Measurements from ENCODE around the gene VAMP4.

DNA sequence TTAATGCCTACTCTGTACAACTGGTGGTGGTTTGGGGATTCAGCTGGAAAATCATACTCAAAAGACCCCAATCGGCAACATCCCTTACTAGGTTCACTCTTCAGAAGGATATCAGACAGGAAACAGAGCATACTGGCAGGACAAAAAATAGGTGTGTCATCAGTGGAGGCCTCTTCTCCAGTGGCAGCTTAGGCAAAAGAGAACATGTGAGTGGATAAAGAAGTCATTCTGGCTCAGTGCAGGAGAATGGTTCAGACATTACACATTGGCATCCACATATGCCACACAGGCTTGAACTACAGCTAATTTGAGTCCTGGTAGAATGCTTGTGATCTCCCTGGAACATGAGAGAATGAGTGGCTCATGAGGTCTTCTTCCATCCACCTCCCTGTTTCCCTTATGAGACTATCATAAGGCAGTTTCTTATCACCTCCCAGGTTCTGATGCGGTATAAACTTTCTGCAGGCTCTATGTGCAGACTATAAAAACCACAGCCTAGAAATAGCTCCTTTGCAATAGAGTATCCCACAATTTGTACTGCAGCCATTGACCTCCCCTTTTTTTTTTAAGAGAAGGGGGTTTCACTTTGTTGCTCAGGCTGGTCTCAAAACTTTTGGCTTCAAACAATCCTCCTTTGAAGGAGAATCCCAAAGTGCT, 24.7 kb downstream of the VAMP4 start:
- TF ChIP-seq SNAI2 (CRISPR knock-in tag; IDR thresholded peaks at IDR 0.05) (no peak), RARB (CRISPR knock-in tag; IDR thresholded peaks at IDR 0.05) (no peak), GLIS3 (CRISPR knock-in tag; IDR thresholded peaks at IDR 0.05) (no peak), BACH2 (CRISPR knock-in tag; IDR thresholded peaks at IDR 0.05; ENCODE audit: borderline replicate concordance) (no peak), CSDC2 (CRISPR knock-in tag; IDR thresholded peaks at IDR 0.05) (no peak)
